ENCODE data around the gene SCFD2. TPM values are rescaled to one million over a fixed set of nuclear protein-coding genes. Genes with fewer than 3 reads are reported as not detected.
A peak's percentile ranks its signal among the peaks of the same experiment; 100 is the strongest.

The SCFD2 gene
- total RNA-seq, 1 donor from 2014 or later = 14.3 TPM

DNA sequence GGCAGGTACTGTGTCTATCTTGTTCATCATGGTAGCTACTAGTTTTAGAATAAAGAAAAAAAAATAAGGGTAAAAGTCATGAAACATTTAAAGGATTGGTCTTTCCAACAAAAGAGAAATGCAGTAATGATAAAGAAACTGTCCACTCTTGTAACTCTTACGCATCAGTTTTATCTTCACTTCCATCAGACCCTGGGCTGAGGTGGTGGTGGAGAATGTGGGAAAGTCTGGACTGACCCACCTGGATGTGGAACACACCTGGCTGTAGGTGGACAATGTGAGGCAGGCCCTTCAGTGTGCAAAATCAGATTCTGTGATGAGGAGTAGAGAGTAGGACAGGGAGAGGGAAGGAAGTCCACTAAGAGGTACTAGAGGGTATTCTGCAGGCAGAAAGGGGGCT lies 375.2 kb downstream of the SCFD2 start:
- intact Hi-C loops (cut with DNase I) = no loop called here
- no peak overlapping the region for H3K4me3 ChIP-seq
- no peak overlapping the region for H3K27ac ChIP-seq
- TF ChIP-seq, protein P1, sequence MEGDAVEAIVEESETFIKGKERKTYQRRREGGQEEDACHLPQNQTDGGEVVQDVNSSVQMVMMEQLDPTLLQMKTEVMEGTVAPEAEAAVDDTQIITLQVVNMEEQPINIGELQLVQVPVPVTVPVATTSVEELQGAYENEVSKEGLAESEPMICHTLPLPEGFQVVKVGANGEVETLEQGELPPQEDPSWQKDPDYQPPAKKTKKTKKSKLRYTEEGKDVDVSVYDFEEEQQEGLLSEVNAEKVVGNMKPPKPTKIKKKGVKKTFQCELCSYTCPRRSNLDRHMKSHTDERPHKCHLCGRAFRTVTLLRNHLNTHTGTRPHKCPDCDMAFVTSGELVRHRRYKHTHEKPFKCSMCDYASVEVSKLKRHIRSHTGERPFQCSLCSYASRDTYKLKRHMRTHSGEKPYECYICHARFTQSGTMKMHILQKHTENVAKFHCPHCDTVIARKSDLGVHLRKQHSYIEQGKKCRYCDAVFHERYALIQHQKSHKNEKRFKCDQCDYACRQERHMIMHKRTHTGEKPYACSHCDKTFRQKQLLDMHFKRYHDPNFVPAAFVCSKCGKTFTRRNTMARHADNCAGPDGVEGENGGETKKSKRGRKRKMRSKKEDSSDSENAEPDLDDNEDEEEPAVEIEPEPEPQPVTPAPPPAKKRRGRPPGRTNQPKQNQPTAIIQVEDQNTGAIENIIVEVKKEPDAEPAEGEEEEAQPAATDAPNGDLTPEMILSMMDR (IDR thresholded peaks at IDR 0.05) = no peak
- no peaks in the 10 kb centered on the region for H3K9me3 ChIP-seq
- H3K4me1 ChIP-seq = no peaks in the 10 kb centered on the region
- no peaks in the 10 kb centered on the region for H3K36me3 ChIP-seq
- ATAC-seq (no peak), DNase-seq (no peak)
- no peaks in the 10 kb centered on the region for H3K27me3 ChIP-seq

DNA sequence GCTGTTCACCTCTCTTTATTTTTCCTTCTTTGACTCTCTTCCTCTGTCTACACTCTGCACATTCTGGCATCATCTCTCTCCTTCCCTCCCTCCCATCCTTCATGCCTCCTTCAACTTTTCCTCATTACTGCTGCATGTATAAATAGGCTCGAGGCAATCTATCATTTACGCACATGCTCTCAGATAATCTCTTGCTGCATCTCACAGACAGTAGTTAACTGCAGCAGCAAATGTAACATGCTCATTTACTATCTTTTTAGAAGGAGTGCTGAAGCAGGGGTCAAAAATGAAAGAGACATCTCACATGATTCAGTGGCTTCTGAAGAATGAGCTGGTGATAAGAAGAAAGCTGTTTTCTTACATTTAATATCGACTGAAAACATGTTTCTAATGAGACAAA lies 376.0 kb downstream of the SCFD2 start:
- Histone ChIP-seq H3K36me3 (no peaks in the 10 kb centered on the region), H3K4me1 (no peaks in the 10 kb centered on the region), H3K4me3 (no peak overlapping the region), H3K9me3 (no peaks in the 10 kb centered on the region), H3K27me3 (no peaks in the 10 kb centered on the region), H3K27ac (no peak overlapping the region)
- TF ChIP-seq, protein P1 (IDR thresholded peaks at IDR 0.05) = no peak
- DNase-seq (no peak), ATAC-seq (no peak)
- intact Hi-C loops (cut with DNase I) = loop anchor here (10.0 kb wide), 2 partner anchors 445 to 615 kb away; no protein-coding TSS in a partner anchor

DNA sequence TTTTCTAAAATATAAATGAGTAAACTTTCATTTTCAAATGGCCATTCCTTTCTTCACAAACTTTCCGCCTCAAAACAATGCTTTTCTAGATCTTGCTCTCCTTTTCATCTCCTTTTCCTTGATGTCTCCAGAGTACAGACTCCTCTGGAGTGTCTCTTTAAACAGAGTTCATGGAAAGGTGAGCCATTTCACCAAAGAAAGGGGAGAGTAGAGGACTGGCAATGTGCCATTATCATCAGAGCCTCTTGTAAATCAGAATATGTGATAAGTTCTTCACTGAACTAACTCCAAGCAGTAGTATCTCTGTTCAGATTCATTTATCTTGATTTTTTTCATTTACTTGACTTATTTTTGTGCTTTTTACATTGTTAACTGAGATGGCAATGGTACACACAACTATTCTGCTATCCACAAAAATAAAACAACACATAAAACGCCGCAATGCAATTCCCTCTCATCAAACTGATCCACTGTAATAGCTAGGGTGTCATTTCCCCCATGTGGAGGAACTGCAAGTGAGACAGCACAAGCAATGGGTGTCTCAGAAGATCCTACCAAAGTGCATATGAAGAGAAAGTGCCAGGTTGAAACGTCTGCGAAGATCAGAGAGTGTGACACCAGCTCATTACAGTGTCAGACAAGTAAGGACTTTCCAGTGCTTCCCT lies 378.3 kb downstream of the SCFD2 start:
- H3K27ac ChIP-seq = no peak overlapping the region
- H3K4me3 ChIP-seq = no peak overlapping the region
- no peaks in the 10 kb centered on the region for H3K9me3 ChIP-seq
- intact Hi-C loops (cut with DNase I) = loop anchor here (10.0 kb wide), 2 partner anchors 443 to 613 kb away; no protein-coding TSS in a partner anchor
- TF ChIP-seq, protein P1 (IDR thresholded peaks at IDR 0.05) = no peak
- no peaks in the 10 kb centered on the region for H3K36me3 ChIP-seq
- H3K4me1 ChIP-seq = peaks cover 12% of the 10 kb centered on the region
- H3K27me3 ChIP-seq = no peaks in the 10 kb centered on the region
- ATAC-seq (no peak), DNase-seq (no peak)

DNA sequence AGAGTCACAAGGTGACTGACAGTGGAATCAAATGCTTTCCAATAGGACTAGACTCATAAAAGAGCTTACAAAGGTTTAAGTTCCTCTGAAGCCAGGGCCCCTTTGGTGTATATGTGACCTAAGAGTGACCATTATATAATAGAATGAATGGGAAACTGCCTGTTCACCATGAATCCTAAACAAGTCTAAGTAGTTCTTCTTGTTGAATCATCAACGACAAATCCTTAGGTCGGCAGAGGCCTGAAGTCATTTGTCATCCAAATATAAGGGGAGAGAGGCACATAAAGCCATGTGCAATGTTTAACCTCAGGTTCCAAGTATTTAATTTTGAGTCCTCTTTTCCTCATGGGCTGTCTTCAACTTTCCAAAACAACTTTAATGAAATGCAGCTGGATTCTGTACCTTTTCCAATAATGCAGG lies 381.4 kb downstream of the SCFD2 start:
- Histone ChIP-seq H3K9me3 (no peaks in the 10 kb centered on the region), H3K4me3 (no peak overlapping the region), H3K4me1 (peaks cover 12% of the 10 kb centered on the region), H3K27ac (no peak overlapping the region), H3K27me3 (no peaks in the 10 kb centered on the region), H3K36me3 (no peaks in the 10 kb centered on the region)
- no peak for DNase-seq
- no peak for ATAC-seq
- intact Hi-C loops (cut with DNase I) = loop anchor here (10.0 kb wide), 2 partner anchors 440 to 610 kb away; no protein-coding TSS in a partner anchor
- TF ChIP-seq, protein P1 (IDR thresholded peaks at IDR 0.05) = no peak

DNA sequence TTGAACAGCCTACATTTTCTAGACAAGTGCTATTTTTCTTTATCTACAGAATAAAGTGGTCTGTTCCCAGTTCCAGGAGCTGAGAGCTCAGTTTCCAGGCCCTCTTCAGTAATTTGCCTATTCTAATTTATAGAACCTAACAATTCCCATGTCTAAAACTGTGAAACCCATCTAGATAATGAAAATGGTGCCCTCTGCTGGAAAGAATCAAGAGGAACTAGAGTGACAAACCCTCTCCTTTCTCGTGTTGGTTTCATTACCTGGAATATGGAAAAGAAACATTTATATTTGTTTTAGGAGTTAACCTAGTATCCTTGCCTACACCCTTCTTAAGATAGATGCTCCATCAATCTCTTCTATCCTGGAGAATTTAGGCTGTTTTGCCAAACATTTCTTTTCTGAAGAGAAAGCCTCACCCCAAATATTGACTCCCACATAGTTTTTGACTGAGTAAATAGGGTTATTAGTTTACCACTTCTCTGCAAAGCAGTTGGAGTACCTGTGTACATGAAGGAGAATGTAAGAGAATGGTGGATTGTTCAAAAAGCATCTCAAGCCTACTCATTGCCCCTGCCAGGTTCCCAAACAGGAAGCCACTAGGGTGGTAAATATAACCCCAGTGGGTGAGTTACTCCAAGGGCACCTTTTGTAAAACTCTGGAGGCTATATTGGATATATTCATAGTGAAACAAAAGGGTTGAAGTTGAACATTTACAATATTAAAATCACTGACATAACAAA lies 382.1 kb downstream of the SCFD2 start:
- Histone ChIP-seq H3K4me3 (no peak overlapping the region), H3K36me3 (no peaks in the 10 kb centered on the region), H3K9me3 (no peaks in the 10 kb centered on the region), H3K27me3 (no peaks in the 10 kb centered on the region), H3K4me1 (peaks cover 12% of the 10 kb centered on the region), H3K27ac (no peak overlapping the region)
- intact Hi-C loops (cut with DNase I) = loop anchor here (10.0 kb wide), 2 partner anchors 439 to 609 kb away; no protein-coding TSS in a partner anchor
- DNase-seq = no peak
- TF ChIP-seq, protein P1 (IDR thresholded peaks at IDR 0.05) = peak; percentile 75
- peak; percentile 76 for ATAC-seq
